HCT116 (cell line): ENCODE data around the gene C2. TPM values are rescaled to one million over a fixed set of nuclear protein-coding genes. Genes with fewer than 3 reads are reported as not detected.

Experiments
- ATAC-seq: fragments of 200-7000 bp; cut with Tn5 transposase; 2 replicates; pipeline ENCODE4 v1.9.1; 2020; ENCODE audit warnings: mild to moderate bottlenecking, moderate library complexity
- BruUV-seq: library from RNA; stranded (reverse); fragments of 400-500 nt; replicated peaks from 2 replicates; lab custom pipeline; 2021; lab: Mats Ljungman, UMichigan
- CTCF ChIA-PET: fragments of 300-600 bp; sonication (Branson Sonifier 250); formaldehyde crosslinking; loops from one replicate; lab custom pipeline; 2021; ENCODE audit warnings: antibody characterized with exemption; lab: Charles Lee
- POLR2A ChIA-PET: fragments of 300-600, 350-600 bp; sonication (Branson Sonifier 250); formaldehyde crosslinking; loops from one replicate; lab custom pipeline; 2021; ENCODE audit warnings: antibody characterized with exemption; lab: Charles Lee
- RAD21 ChIA-PET, 2 experiments: fragments of 300-600 bp; sonication (Branson Sonifier 250); formaldehyde crosslinking; loops; one replicate each; lab custom pipeline; 2023; ENCODE audit warnings: low total read pairs in 2 of 2; ENCODE audit not compliant: uncharacterized antibody in 2 of 2, unreplicated experiment in 2 of 2, low non-redundant PET in 1 of 2; lab: Charles Lee
- DNase-seq: peaks from one replicate; pipeline ENCODE4 v3.0.0-alpha.2; 2010; ENCODE audit warnings: low read depth, low spot score
- H2AFZ ChIP-seq: fragments of 200-600 bp; shearing (Covaris generic), sonication (generic); 2 replicates; pipeline ENCODE4 v1.6.1; 2017; ENCODE audit warnings: low read depth, mixed run types, mixed read lengths, antibody characterized with exemption, low read length; ENCODE audit not compliant: poor library complexity, severe bottlenecking
- H3K27ac ChIP-seq: 2 replicates; pipeline ENCODE4 v1.5.1; 2012; ENCODE audit warnings: low read depth, low read length
- H3K27me3 ChIP-seq: fragments of 200-600 bp; sonication (generic); 2 replicates; pipeline ENCODE4 v1.6.1; 2016; ENCODE audit warnings: mixed run types, low read length, mixed read lengths; ENCODE audit not compliant: insufficient read depth
- H3K36me3 ChIP-seq, 2 experiments: fragments of 200-500 bp in 1 of 2; fragments of 200-600 bp in 1 of 2; sonication (Bioruptor generic) in 1 of 2; sonication (generic) in 1 of 2; 2 replicates each; pipeline versions ENCODE4 v1.5.1 to v1.6.1; 2014 to 2016; ENCODE audit warnings: low read length in 2 of 2, inconsistent platforms in 1 of 2, mixed read lengths in 1 of 2, mixed run types in 1 of 2; ENCODE audit not compliant: insufficient read depth in 2 of 2, control insufficient read depth in 1 of 2
- H3K4me1 ChIP-seq, 2 experiments: fragments of 200-600 bp in 1 of 2; sonication (generic) in 1 of 2; 2 replicates each; pipeline versions ENCODE4 v1.5.1 to v1.6.1; 2012 to 2017; ENCODE audit warnings: low read length in 2 of 2, inconsistent platforms in 1 of 2, mild to moderate bottlenecking in 1 of 2, mixed read lengths in 1 of 2, mixed run types in 1 of 2, moderate library complexity in 1 of 2; ENCODE audit not compliant: insufficient read depth in 2 of 2, control insufficient read depth in 1 of 2
- H3K4me2 ChIP-seq: fragments of 200-600 bp; sonication (generic); 2 replicates; pipeline ENCODE4 v1.6.1; 2017; ENCODE audit warnings: mixed run types, low read length, mixed read lengths
- H3K4me3 ChIP-seq, 2 experiments: fragments of 200-600 bp in 1 of 2; sonication (generic) in 1 of 2; replicated peaks in 1 of 2; 2 replicates each; pipeline ENCODE4 v1.5.1; 2011 to 2016; ENCODE audit warnings: low read length in 2 of 2, control low read depth in 1 of 2, low read depth in 1 of 2, mild to moderate bottlenecking in 1 of 2, mixed read lengths in 1 of 2, mixed run types in 1 of 2
- H3K79me2 ChIP-seq: fragments of 200-600 bp; sonication (generic); 2 replicates; pipeline ENCODE4 v1.6.1; 2017; ENCODE audit warnings: mild to moderate bottlenecking, mixed run types, low read length, moderate library complexity, mixed read lengths; ENCODE audit not compliant: insufficient read depth
- H3K9ac ChIP-seq: fragments of 200-600 bp; sonication (generic); 2 replicates; pipeline ENCODE4 v1.6.1; 2016; ENCODE audit warnings: low read length, mixed read lengths
- H3K9me2 ChIP-seq: fragments of 200-600 bp; sonication (generic), shearing (Covaris generic); 2 replicates; pipeline ENCODE4 v1.6.1; 2017; ENCODE audit warnings: mixed run types, mild to moderate bottlenecking, moderate library complexity; ENCODE audit not compliant: insufficient read depth
- H3K9me3 ChIP-seq, 2 experiments: fragments of 200-500 bp in 1 of 2; fragments of 200-600 bp in 1 of 2; sonication (Bioruptor generic) in 1 of 2; sonication (generic) in 1 of 2; 2 replicates each; pipeline ENCODE4 v1.6.1; 2014 to 2017; ENCODE audit warnings: low read length in 2 of 2, mixed read lengths in 2 of 2, inconsistent platforms in 1 of 2, low read depth in 1 of 2, mild to moderate bottlenecking in 1 of 2, mixed run types in 1 of 2, moderate library complexity in 1 of 2; ENCODE audit not compliant: control insufficient read depth in 1 of 2, insufficient read depth in 1 of 2
- H4K20me1 ChIP-seq: fragments of 200-600 bp; sonication (generic), shearing (Covaris generic); 2 replicates; pipeline ENCODE4 v1.6.1; 2017; ENCODE audit warnings: mixed run types, mild to moderate bottlenecking, moderate library complexity; ENCODE audit not compliant: insufficient read depth
- CEBPB ChIP-seq: IDR thresholded peaks from 2 replicates; pipeline ENCODE4 v1.6.1; 2012; ENCODE audit warnings: low read depth
- EGR1 ChIP-seq: IDR thresholded peaks from 2 replicates; pipeline ENCODE4 v1.6.1; 2012; ENCODE audit warnings: low read depth
- ELF1 ChIP-seq: IDR thresholded peaks from 2 replicates; pipeline ENCODE4 v1.6.1; 2012; ENCODE audit warnings: low read depth, borderline replicate concordance
- EZH2 ChIP-seq: fragments of 200-600 bp; sonication (generic); IDR thresholded peaks from 2 replicates; pipeline ENCODE4 v1.6.1; 2017; ENCODE audit warnings: antibody characterized with exemption, mixed run types
- FOSL1 ChIP-seq: IDR thresholded peaks from 2 replicates; pipeline ENCODE4 v1.6.1; 2012; ENCODE audit warnings: low read depth
- POLR2AphosphoS5 ChIP-seq: IDR thresholded peaks from 2 replicates; pipeline ENCODE4 v1.6.1; 2011; ENCODE audit warnings: mild to moderate bottlenecking, low read depth, low read length, moderate library complexity
- RAD21 ChIP-seq: IDR thresholded peaks from 2 replicates; pipeline ENCODE4 v1.6.1; 2012; ENCODE audit warnings: low read depth, mild to moderate bottlenecking
- SP1 ChIP-seq: IDR thresholded peaks from 2 replicates; pipeline ENCODE4 v1.6.1; 2012; ENCODE audit warnings: low read depth
- SRF ChIP-seq: IDR thresholded peaks from 2 replicates; pipeline ENCODE4 v1.6.1; 2012; ENCODE audit warnings: low read depth
- TCF7L2 ChIP-seq: IDR thresholded peaks from 2 replicates; pipeline ENCODE4 v1.7.0; 2011; ENCODE audit warnings: borderline replicate concordance, inconsistent platforms; ENCODE audit not compliant: insufficient read depth, insufficient read length; ENCODE audit errors: extremely low read depth
- YY1 ChIP-seq: IDR thresholded peaks from 2 replicates; pipeline ENCODE4 v1.6.1; 2011; ENCODE audit warnings: low read length, low read depth, moderate library complexity, mild to moderate bottlenecking; ENCODE audit not compliant: insufficient replicate concordance; ENCODE audit errors: extremely low read depth
- ZFX ChIP-seq: fragments of 450-650 bp; IDR thresholded peaks from 2 replicates; pipeline ENCODE4 v1.6.1; 2017
- ZNF274 ChIP-seq: fragments of 200-500 bp; sonication (Bioruptor generic); IDR thresholded peaks from 2 replicates; pipeline ENCODE4 v1.6.1; 2014; ENCODE audit warnings: mild to moderate bottlenecking, low read depth, low read length, inconsistent platforms
- intact Hi-C: fragments of 100-400 bp; cut with micrococcal nuclease; formaldehyde crosslinking; loops from 2 replicates; pipeline ENCODE4 v1.10.0; 2022
- total RNA-seq: library from RNA; stranded (reverse); gene quantifications from one replicate; pipeline ENCODE4 v1.2.1, GENCODE V29; 2021; ENCODE audit not compliant: unreplicated experiment
- TF ChIP-seq, protein P1 (sequence below), 3 experiments: fragments of 200-600 bp in 1 of 3; sonication (generic) in 1 of 3; IDR thresholded peaks in 2 of 3; conservative IDR thresholded peaks in 1 of 3; 2 replicates each; pipeline ENCODE4 v1.5.1; 2012 to 2017; ENCODE audit warnings: low read depth in 2 of 3, low read length in 2 of 3, antibody characterized with exemption in 1 of 3, borderline replicate concordance in 1 of 3, control low read depth in 1 of 3, mild to moderate bottlenecking in 1 of 3, mixed read lengths in 1 of 3, mixed run types in 1 of 3, moderate library complexity in 1 of 3; ENCODE audit not compliant: insufficient read depth in 1 of 3
- TF ChIP-seq, protein P2 (sequence below): IDR thresholded peaks from 2 replicates; pipeline ENCODE4 v1.6.1; 2012

The C2 gene
- total RNA-seq, 1 experiment from 2014 or later = 3.1 TPM

GRCh38 chr6:31971993-31972708 is 44.6 kb downstream of the C2 start, which contains the start of gene DXO:
DXO (minus strand) TSS chr6:31972138; CDS start chr6:31971675, 463 bp downstream.
- no peaks in the 10 kb centered on the region for H3K27me3 ChIP-seq
- H3K9me2 ChIP-seq = no peaks in the 10 kb centered on the region
- no TSS peak for BruUV-seq
- H3K9ac ChIP-seq = peak within 1 kb of the TSS; percentile 92
- CTCF ChIA-PET = interaction anchor here (1.6 kb wide), 1 partner anchor 20 kb away, joined by 7 read pairs; no protein-coding TSS in a partner anchor
- H2AFZ ChIP-seq = no peak within 1 kb of the TSS
- no peaks in the 10 kb centered on the region for H3K9me3 ChIP-seq
- ATAC-seq = peak; percentile 91
- no peaks in the 10 kb centered on the region for H4K20me1 ChIP-seq
- H3K4me1 ChIP-seq = peaks cover 7 to 25% of the 10 kb centered on the region in 2 experiments; a peak in 3 of 4 replicates
- H3K36me3 ChIP-seq = peaks cover 5 to 22% of the 10 kb centered on the region in 2 experiments; a peak in 3 of 4 replicates
- RAD21 ChIA-PET = interaction anchor here in 1 of 2 experiments (1.1 kb wide), 1 partner anchor 14 kb away, joined by 4 read pairs; the partner anchor contains the start of genes NELFE and SKIC2
- H3K4me3 ChIP-seq = peak within 1 kb of the TSS; percentile 70 to 93
- intact Hi-C loops = loop anchor here (1.0 kb wide), 1 partner anchor 13 kb away; the partner anchor contains the start of gene SKIC2
- POLR2A ChIA-PET = interaction anchor here (0.7 to 2.4 kb wide), 7 partner anchors 9 to 223 kb away, joined by 3 to 9 read pairs (median 6); partner anchors contain the start of genes HSPA1B, NELFE, NEU1 and SKIC2
- TF ChIP-seq RAD21 (no peak), POLR2AphosphoS5 (peak; percentile 29; the same call in 1 of the 2 replicates), YY1 (peak; percentile 7), EGR1 (peak; percentile 90), ZNF274 (no peak), CEBPB (peak; percentile 89; the same call in 1 of the 2 replicates), SP1 (peak; percentile 79; the same call in 1 of the 2 replicates), TCF7L2 (peak; percentile 54), ZFX (peak; percentile 38), EZH2 (no peak), FOSL1 (no peak), SRF (peak; percentile 97), ELF1 (peak; percentile 94; the same call in 1 of the 2 replicates)
- TF ChIP-seq, protein P1, sequence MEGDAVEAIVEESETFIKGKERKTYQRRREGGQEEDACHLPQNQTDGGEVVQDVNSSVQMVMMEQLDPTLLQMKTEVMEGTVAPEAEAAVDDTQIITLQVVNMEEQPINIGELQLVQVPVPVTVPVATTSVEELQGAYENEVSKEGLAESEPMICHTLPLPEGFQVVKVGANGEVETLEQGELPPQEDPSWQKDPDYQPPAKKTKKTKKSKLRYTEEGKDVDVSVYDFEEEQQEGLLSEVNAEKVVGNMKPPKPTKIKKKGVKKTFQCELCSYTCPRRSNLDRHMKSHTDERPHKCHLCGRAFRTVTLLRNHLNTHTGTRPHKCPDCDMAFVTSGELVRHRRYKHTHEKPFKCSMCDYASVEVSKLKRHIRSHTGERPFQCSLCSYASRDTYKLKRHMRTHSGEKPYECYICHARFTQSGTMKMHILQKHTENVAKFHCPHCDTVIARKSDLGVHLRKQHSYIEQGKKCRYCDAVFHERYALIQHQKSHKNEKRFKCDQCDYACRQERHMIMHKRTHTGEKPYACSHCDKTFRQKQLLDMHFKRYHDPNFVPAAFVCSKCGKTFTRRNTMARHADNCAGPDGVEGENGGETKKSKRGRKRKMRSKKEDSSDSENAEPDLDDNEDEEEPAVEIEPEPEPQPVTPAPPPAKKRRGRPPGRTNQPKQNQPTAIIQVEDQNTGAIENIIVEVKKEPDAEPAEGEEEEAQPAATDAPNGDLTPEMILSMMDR (IDR thresholded peaks at IDR 0.05 in 2 of 3, conservative IDR thresholded peaks at IDR 0.05 in 1 of 3; ENCODE audit: borderline replicate concordance in 1 of 3, insufficient read depth in 1 of 3, low read depth in 2 of 3, low read length in 2 of 3) = no peak
- TF ChIP-seq, protein P2, sequence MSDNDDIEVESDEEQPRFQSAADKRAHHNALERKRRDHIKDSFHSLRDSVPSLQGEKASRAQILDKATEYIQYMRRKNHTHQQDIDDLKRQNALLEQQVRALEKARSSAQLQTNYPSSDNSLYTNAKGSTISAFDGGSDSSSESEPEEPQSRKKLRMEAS = peak; percentile 89
- peak; percentile 98 for DNase-seq
- peak within 1 kb of the TSS; percentile 98 for H3K4me2 ChIP-seq
- peak within 1 kb of the TSS; percentile 86 for H3K27ac ChIP-seq
- peaks cover 34% of the 10 kb centered on the region for H3K79me2 ChIP-seq
